Measurements from ENCODE around the gene HLF. TPM values are rescaled to one million over a fixed set of nuclear protein-coding genes. Genes with fewer than 3 reads are reported as not detected.

Gene HLF
- total RNA-seq, 1 experiment from 2014 or later, result 1.5 TPM

GRCh38 chr17:55341432-55341831 lies 76.7 kb downstream of the HLF start:
- Histone ChIP-seq H3K4me2 (ENCODE audit: low read length) (no peak overlapping the region), H3K9ac (ENCODE audit: low read length) (no peak overlapping the region), H3K79me2 (ENCODE audit: insufficient read depth, low read length) (no peaks in the 10 kb centered on the region), H3K4me3 (replicated peaks in 1 of 2; ENCODE audit: low read depth in 1 of 2, low read length in 2 of 2) (no peak overlapping the region), H3K9me3 (ENCODE audit: control insufficient read depth in 1 of 2, insufficient read depth in 1 of 2, low read depth in 1 of 2, low read length in 2 of 2) (no peaks in the 10 kb centered on the region), H3K27ac (ENCODE audit: low read depth, low read length) (no peak overlapping the region), H3K36me3 (ENCODE audit: control insufficient read depth in 1 of 2, insufficient read depth in 2 of 2, low read length in 2 of 2) (no peaks in the 10 kb centered on the region), H3K9me2 (ENCODE audit: insufficient read depth) (no peaks in the 10 kb centered on the region), H3K4me1 (ENCODE audit: control insufficient read depth in 1 of 2, insufficient read depth in 2 of 2, low read length in 2 of 2) (no peaks in the 10 kb centered on the region), H2AFZ (ENCODE audit: low read depth, low read length, poor library complexity, severe bottlenecking) (no peak overlapping the region), H3K27me3 (ENCODE audit: insufficient read depth, low read length) (peaks cover 16% of the 10 kb centered on the region; the same call in 1 of the 2 replicates), H4K20me1 (ENCODE audit: insufficient read depth) (no peaks in the 10 kb centered on the region)
- no peak for DNase-seq (ENCODE audit: low read depth, low spot score)
- ChIA-PET CTCF (no interaction called here), RAD21 (ENCODE audit: low non-redundant PET in 1 of 2, low total read pairs in 2 of 2, uncharacterized antibody in 2 of 2, unreplicated experiment in 2 of 2) (no interaction called here), POLR2A (no interaction called here)
- intact Hi-C loops (cut with micrococcal nuclease), result no loop called here
- TF ChIP-seq CTCF (IDR thresholded peaks at IDR 0.05 in 2 of 3, conservative IDR thresholded peaks at IDR 0.05 in 1 of 3; ENCODE audit: borderline replicate concordance in 1 of 3, insufficient read depth in 1 of 3, low read depth in 2 of 3, low read length in 2 of 3) (no peak), SRF (IDR thresholded peaks at IDR 0.05; ENCODE audit: low read depth) (no peak), EGR1 (IDR thresholded peaks at IDR 0.05; ENCODE audit: low read depth) (no peak), RAD21 (IDR thresholded peaks at IDR 0.05; ENCODE audit: low read depth) (no peak), REST (IDR thresholded peaks at IDR 0.05; ENCODE audit: low read depth) (no peak), CEBPB (IDR thresholded peaks at IDR 0.05; ENCODE audit: low read depth) (no peak), JUND (IDR thresholded peaks at IDR 0.05) (no peak)
- ATAC-seq, result no peak
- BruUV-seq (replicated peaks), result no TSS peak

Measured in HCT116 (cell line).